H9 (cell line): ENCODE measurements around the gene ATP5MC2. TPM values are rescaled to one million over a fixed set of nuclear protein-coding genes. Genes with fewer than 3 reads are reported as not detected.
A peak's percentile ranks its signal among the peaks of the same experiment; 100 is the strongest.
"Not testable (repeated sequence)": the region's sequence is repeated elsewhere in the genome, so short reads cannot be mapped to it uniquely, and the experiment has no call there.

ENCODE experiments used
- DNase-seq: peaks from one replicate; pipeline ENCODE4 v3.0.0-alpha.2; 2017
- H2AFZ ChIP-seq: one replicate; pipeline ENCODE4 v1.6.1; 2013; ENCODE audit warnings: mild to moderate bottlenecking, low read length, control low read depth, moderate library complexity
- H2AK5ac ChIP-seq: 2 replicates; pipeline ENCODE4 v1.6.1; 2013; ENCODE audit warnings: low read length, control low read depth, mixed read lengths; ENCODE audit not compliant: insufficient read length
- H2BK120ac ChIP-seq: one replicate; pipeline ENCODE4 v1.6.1; 2013; ENCODE audit warnings: low read depth, mild to moderate bottlenecking, low read length, control low read depth, inconsistent platforms; ENCODE audit not compliant: poor library complexity, severe bottlenecking
- H2BK12ac ChIP-seq: 2 replicates; pipeline ENCODE4 v1.6.1; 2013; ENCODE audit warnings: low read length, control low read depth, mixed read lengths, low read depth; ENCODE audit not compliant: insufficient read length
- H2BK15ac ChIP-seq: 2 replicates; pipeline ENCODE4 v1.6.1; 2013; ENCODE audit warnings: low read depth, low read length, control low read depth
- H2BK20ac ChIP-seq: one replicate; pipeline ENCODE4 v1.6.1; 2013; ENCODE audit warnings: low read depth, mild to moderate bottlenecking, low read length, control low read depth, inconsistent platforms; ENCODE audit not compliant: poor library complexity, severe bottlenecking
- H2BK5ac ChIP-seq: 2 replicates; pipeline ENCODE4 v1.6.1; 2013; ENCODE audit warnings: low read length, control low read depth, mixed read lengths; ENCODE audit not compliant: insufficient read length
- H3K14ac ChIP-seq: 2 replicates; pipeline ENCODE4 v1.6.1; 2013; ENCODE audit warnings: low read length, control low read depth; ENCODE audit not compliant: insufficient read depth
- H3K18ac ChIP-seq: 2 replicates; pipeline ENCODE4 v1.6.1; 2013; ENCODE audit warnings: low read depth, mild to moderate bottlenecking, mixed read lengths, low read length, control low read depth; ENCODE audit not compliant: insufficient read length
- H3K23ac ChIP-seq: 2 replicates; pipeline ENCODE4 v1.6.1; 2013; ENCODE audit warnings: low read length, control low read depth, mixed read lengths, low read depth; ENCODE audit not compliant: insufficient read length
- H3K23me2 ChIP-seq: 2 replicates; pipeline ENCODE4 v1.6.1; 2013; ENCODE audit warnings: low read depth, mild to moderate bottlenecking, mixed read lengths, low read length, control low read depth; ENCODE audit not compliant: insufficient read length, poor library complexity, severe bottlenecking
- H3K27ac ChIP-seq: 2 replicates; pipeline ENCODE4 v1.5.1; 2013; ENCODE audit warnings: low read length, control low read depth, mixed read lengths, low read depth; ENCODE audit not compliant: insufficient read length
- H3K27me3 ChIP-seq: 2 replicates; pipeline ENCODE4 v1.6.1; 2013; ENCODE audit warnings: low read length, control low read depth, inconsistent platforms; ENCODE audit not compliant: insufficient read depth
- H3K4ac ChIP-seq: 2 replicates; pipeline ENCODE4 v1.6.1; 2013; ENCODE audit warnings: low read depth, mild to moderate bottlenecking, control low read depth, inconsistent platforms, low read length, moderate library complexity
- H3K4me1 ChIP-seq: 2 replicates; pipeline ENCODE4 v1.6.1; 2013; ENCODE audit warnings: low read length, control low read depth, inconsistent platforms; ENCODE audit not compliant: insufficient read depth
- H3K4me2 ChIP-seq: 2 replicates; pipeline ENCODE4 v1.6.1; 2013; ENCODE audit warnings: low read length, control low read depth, mixed read lengths; ENCODE audit not compliant: insufficient read length, insufficient read depth
- H3K56ac ChIP-seq: 2 replicates; pipeline ENCODE4 v1.6.1; 2013; ENCODE audit warnings: low read depth, mild to moderate bottlenecking, mixed read lengths, low read length, control low read depth; ENCODE audit not compliant: insufficient read length
- H3K79me1 ChIP-seq: 2 replicates; pipeline ENCODE4 v1.6.1; 2013; ENCODE audit warnings: low read depth, mild to moderate bottlenecking, moderate library complexity, low read length, control low read depth, inconsistent platforms; ENCODE audit not compliant: insufficient read depth, poor library complexity, severe bottlenecking
- H3K79me2 ChIP-seq: 2 replicates; pipeline ENCODE4 v1.6.1; 2013; ENCODE audit warnings: low read length, control low read depth, inconsistent platforms; ENCODE audit not compliant: insufficient read depth
- H3K9ac ChIP-seq: 2 replicates; pipeline ENCODE4 v1.6.1; 2013; ENCODE audit warnings: low read length, control low read depth, mixed read lengths; ENCODE audit not compliant: insufficient read length; ENCODE audit errors: extremely low read depth
- H3K9me3 ChIP-seq: one replicate; pipeline ENCODE4 v1.6.1; 2013; ENCODE audit warnings: low read depth, low read length, inconsistent platforms; ENCODE audit not compliant: control insufficient read depth
- H3T11ph ChIP-seq: one replicate; pipeline ENCODE4 v1.6.1; 2013; ENCODE audit warnings: mild to moderate bottlenecking, low read length, control low read depth, inconsistent platforms
- H4K20me1 ChIP-seq: one replicate; pipeline ENCODE4 v1.6.1; 2013; ENCODE audit not compliant: control insufficient read depth, insufficient read length, insufficient read depth
- H4K5ac ChIP-seq: 2 replicates; pipeline ENCODE4 v1.6.1; 2013; ENCODE audit warnings: low read depth, mild to moderate bottlenecking, mixed read lengths, low read length, control low read depth; ENCODE audit not compliant: insufficient read length
- H4K8ac ChIP-seq: replicated peaks from 2 replicates; pipeline ENCODE4 v1.6.1; 2013; ENCODE audit warnings: low read length, control low read depth, mixed read lengths, low read depth; ENCODE audit not compliant: insufficient read length
- H4K91ac ChIP-seq: 2 replicates; pipeline ENCODE4 v1.6.1; 2013; ENCODE audit warnings: low read depth, mild to moderate bottlenecking, moderate library complexity, mixed read lengths, low read length, control low read depth; ENCODE audit not compliant: insufficient read length
- H3K27ac Mint-ChIP-seq, 3 experiments: 2 replicates in 2 of 3; 3 replicates in 1 of 3; pipeline ENCODE4 v1.8.0; 2020 to 2021; ENCODE audit warnings: mixed read lengths in 3 of 3, mild to moderate bottlenecking in 1 of 3, moderate library complexity in 1 of 3
- H3K27me3 Mint-ChIP-seq: 2 replicates; pipeline ENCODE4 v1.8.0; 2021; ENCODE audit warnings: low read depth, mild to moderate bottlenecking, moderate library complexity, mixed read lengths
- H3K36me3 Mint-ChIP-seq, 3 experiments: 2 replicates in 2 of 3; 3 replicates in 1 of 3; pipeline ENCODE4 v1.8.0; 2020 to 2021; ENCODE audit warnings: low read depth in 3 of 3, mixed read lengths in 3 of 3; ENCODE audit not compliant: insufficient read depth in 1 of 3
- H3K4me1 Mint-ChIP-seq, 2 experiments: 2 replicates each; pipeline ENCODE4 v1.8.0; 2020; ENCODE audit warnings: mixed read lengths in 2 of 2
- H3K4me3 Mint-ChIP-seq, 2 experiments: 2 replicates in 1 of 2; 3 replicates in 1 of 2; pipeline ENCODE4 v1.8.0; 2020 to 2021; ENCODE audit warnings: mild to moderate bottlenecking in 2 of 2, mixed read lengths in 2 of 2, moderate library complexity in 1 of 2
- H3K9me3 Mint-ChIP-seq, 2 experiments: 2 replicates in 1 of 2; 3 replicates in 1 of 2; pipeline ENCODE4 v1.8.0; 2020; ENCODE audit warnings: mild to moderate bottlenecking in 2 of 2, mixed read lengths in 2 of 2, moderate library complexity in 1 of 2
- WGBS: extraction: QIAGEN DNeasy Blood & Tissue Kit; methylation state at CpG from one replicate; pipeline ENCODE4 v1.1.7; 2013; ENCODE audit warnings: missing lambda C conversion rate, low lambda C conversion rate, mixed read lengths; ENCODE audit not compliant: insufficient read length; ENCODE audit errors: extremely low coverage; 5-methylcytosine and 5-hydroxymethylcytosine counted together
- total RNA-seq: library from RNA; stranded (reverse); gene quantifications from 2 replicates; pipeline ENCODE4 v1.2.1, GENCODE V29; 2021
- TF ChIP-seq, protein P1 (sequence below): fragments of 200-600 bp; sonication (generic); conservative IDR thresholded peaks from 3 replicates; pipeline ENCODE4 v1.8.0; 2021; ENCODE audit warnings: antibody characterized with exemption, mild to moderate bottlenecking

ATP5MC2 gene
- total RNA-seq, 1 experiment from 2014 or later, result 379 TPM

DNA sequence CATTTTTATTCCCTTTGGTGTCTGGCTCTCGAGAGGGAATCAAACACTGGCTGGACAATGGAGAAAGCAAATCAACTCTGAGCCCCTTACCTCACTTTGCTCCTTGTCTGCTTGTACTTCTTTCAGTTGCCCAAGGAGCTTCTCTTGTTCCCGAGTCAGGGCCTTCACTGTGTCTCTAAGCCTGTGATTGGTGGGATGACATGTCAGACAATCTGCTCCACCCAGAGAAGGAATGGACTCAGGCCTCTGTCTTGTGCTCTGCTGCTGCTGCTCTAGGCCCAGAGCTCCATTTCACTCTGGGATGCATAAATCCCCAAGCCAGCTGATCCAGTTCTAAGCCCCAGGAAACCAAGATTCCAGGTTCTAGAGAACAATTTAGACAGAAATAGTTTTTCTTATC is 43.8 kb upstream of the ATP5MC2 start:
- no peak overlapping the region for H2BK5ac ChIP-seq
- DNase-seq, result peak; percentile 72
- no peaks in the 10 kb centered on the region for H4K20me1 ChIP-seq
- H3K4me1 ChIP-seq, result no peaks in the 10 kb centered on the region
- H3K9ac ChIP-seq, result no peak overlapping the region
- TF ChIP-seq, protein P1, sequence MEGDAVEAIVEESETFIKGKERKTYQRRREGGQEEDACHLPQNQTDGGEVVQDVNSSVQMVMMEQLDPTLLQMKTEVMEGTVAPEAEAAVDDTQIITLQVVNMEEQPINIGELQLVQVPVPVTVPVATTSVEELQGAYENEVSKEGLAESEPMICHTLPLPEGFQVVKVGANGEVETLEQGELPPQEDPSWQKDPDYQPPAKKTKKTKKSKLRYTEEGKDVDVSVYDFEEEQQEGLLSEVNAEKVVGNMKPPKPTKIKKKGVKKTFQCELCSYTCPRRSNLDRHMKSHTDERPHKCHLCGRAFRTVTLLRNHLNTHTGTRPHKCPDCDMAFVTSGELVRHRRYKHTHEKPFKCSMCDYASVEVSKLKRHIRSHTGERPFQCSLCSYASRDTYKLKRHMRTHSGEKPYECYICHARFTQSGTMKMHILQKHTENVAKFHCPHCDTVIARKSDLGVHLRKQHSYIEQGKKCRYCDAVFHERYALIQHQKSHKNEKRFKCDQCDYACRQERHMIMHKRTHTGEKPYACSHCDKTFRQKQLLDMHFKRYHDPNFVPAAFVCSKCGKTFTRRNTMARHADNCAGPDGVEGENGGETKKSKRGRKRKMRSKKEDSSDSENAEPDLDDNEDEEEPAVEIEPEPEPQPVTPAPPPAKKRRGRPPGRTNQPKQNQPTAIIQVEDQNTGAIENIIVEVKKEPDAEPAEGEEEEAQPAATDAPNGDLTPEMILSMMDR, result no peak
- no peak overlapping the region for H4K5ac ChIP-seq
- H2BK12ac ChIP-seq, result no peak overlapping the region
- H2AK5ac ChIP-seq, result no peak overlapping the region
- no peaks in the 10 kb centered on the region for H3K23me2 ChIP-seq
- WGBS, result no CpG with 5 or more reads among the region's 2 CpGs
- H2BK20ac ChIP-seq, result no peak overlapping the region
- no peak overlapping the region for H3K23ac ChIP-seq
- H2BK15ac ChIP-seq, result no peak overlapping the region
- no peaks in the 10 kb centered on the region for H3K79me1 ChIP-seq
- Mint-ChIP-seq H3K27ac (no peak overlapping the region), H3K4me3 (no peak overlapping the region), H3K9me3 (no peaks in the 10 kb centered on the region; a peak in 1 of 5 replicates), H3K36me3 (peaks cover 0 to 4% (median 0%) of the 10 kb centered on the region in 3 experiments; a peak in 2 of 7 replicates), H3K27me3 (peaks cover 3% of the 10 kb centered on the region; the same call in 1 of the 2 replicates), H3K4me1 (peaks cover 0 to 5% of the 10 kb centered on the region in 2 experiments; a peak in 1 of 4 replicates)
- H3K79me2 ChIP-seq, result no peaks in the 10 kb centered on the region
- no peak overlapping the region for H4K91ac ChIP-seq
- no peak overlapping the region for H3K4me2 ChIP-seq
- no peaks in the 10 kb centered on the region for H3K9me3 ChIP-seq
- H2BK120ac ChIP-seq, result no peak overlapping the region
- H3K18ac ChIP-seq, result no peak overlapping the region
- no peak overlapping the region for H3T11ph ChIP-seq
- no peak overlapping the region for H3K56ac ChIP-seq
- no peak overlapping the region for H3K14ac ChIP-seq
- no peak overlapping the region for H3K4ac ChIP-seq
- H2AFZ ChIP-seq, result no peak overlapping the region
- H3K27me3 ChIP-seq, result no peaks in the 10 kb centered on the region
- no peak overlapping the region for H4K8ac ChIP-seq
- H3K27ac ChIP-seq, result no peak overlapping the region

DNA sequence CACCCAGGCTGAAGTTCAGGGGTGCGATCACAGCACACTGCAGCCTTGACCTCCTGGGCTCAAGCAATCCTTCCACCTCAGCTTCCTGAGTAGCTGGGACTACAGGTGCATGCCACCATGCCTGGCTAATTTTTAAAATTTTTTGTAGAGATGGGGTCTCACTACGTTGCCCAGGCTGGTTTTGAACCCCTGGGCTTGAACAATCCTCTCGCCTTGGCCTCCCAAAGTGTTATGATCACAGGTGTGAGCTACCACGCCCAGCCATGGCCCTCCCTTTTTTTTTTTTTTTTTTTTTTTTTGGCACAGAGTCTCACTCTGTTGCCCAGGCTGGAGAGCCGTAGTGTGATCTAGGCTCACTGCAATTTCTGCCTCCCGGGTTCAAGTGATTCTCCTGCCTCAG is 42.7 kb upstream of the ATP5MC2 start:
- not testable (repeated sequence) for H3T11ph ChIP-seq, H2BK20ac ChIP-seq, H2BK120ac ChIP-seq, H3K36me3 Mint-ChIP-seq, H3K4me3 Mint-ChIP-seq, H2BK12ac ChIP-seq, H3K79me2 ChIP-seq, H3K27me3 Mint-ChIP-seq, H3K9me3 Mint-ChIP-seq, H3K56ac ChIP-seq, H2BK5ac ChIP-seq, DNase-seq, H3K4ac ChIP-seq, H3K27me3 ChIP-seq, H4K20me1 ChIP-seq, H3K27ac ChIP-seq, H3K23ac ChIP-seq, H2AFZ ChIP-seq, H2AK5ac ChIP-seq, H2BK15ac ChIP-seq, H3K23me2 ChIP-seq, H3K14ac ChIP-seq, H3K4me1 ChIP-seq, H4K91ac ChIP-seq, H3K4me1 Mint-ChIP-seq, H4K5ac ChIP-seq, H4K8ac ChIP-seq, H3K9me3 ChIP-seq, H3K18ac ChIP-seq, H3K9ac ChIP-seq, H3K4me2 ChIP-seq, H3K79me1 ChIP-seq, H3K27ac Mint-ChIP-seq
- no CpG with 5 or more reads among the region's 6 CpGs for WGBS
